RWPE1 (cell line): ENCODE data around the gene BAG3.
A peak's percentile ranks its signal among the peaks of the same experiment; 100 is the strongest.

ENCODE experiments used
- CTCF ChIA-PET: fragments of 350-600 bp; sonication (Branson Sonifier 250); formaldehyde crosslinking; extraction: SDS; loops from one replicate; lab custom pipeline; 2021; lab: Yijun Ruan, JAX
- POLR2A ChIA-PET: fragments of 400-600 bp; formaldehyde crosslinking; extraction: SDS; loops from one replicate; lab custom pipeline; 2020; ENCODE audit warnings: antibody characterized with exemption; ENCODE audit not compliant: low non-redundant PET; lab: Yijun Ruan, JAX
- DNase-seq: peaks from one replicate; pipeline ENCODE4 v3.0.0; 2012; ENCODE audit warnings: low spot score
- H3K27ac ChIP-seq: fragments of 450-650 bp; 2 replicates; pipeline ENCODE4 v1.5.1; 2017
- TF ChIP-seq, protein P1 (sequence below): fragments of 450-650 bp; conservative IDR thresholded peaks from 2 replicates; pipeline ENCODE4 v1.5.1; 2017; ENCODE audit warnings: low read depth, mild to moderate bottlenecking

The BAG3 gene

DNA sequence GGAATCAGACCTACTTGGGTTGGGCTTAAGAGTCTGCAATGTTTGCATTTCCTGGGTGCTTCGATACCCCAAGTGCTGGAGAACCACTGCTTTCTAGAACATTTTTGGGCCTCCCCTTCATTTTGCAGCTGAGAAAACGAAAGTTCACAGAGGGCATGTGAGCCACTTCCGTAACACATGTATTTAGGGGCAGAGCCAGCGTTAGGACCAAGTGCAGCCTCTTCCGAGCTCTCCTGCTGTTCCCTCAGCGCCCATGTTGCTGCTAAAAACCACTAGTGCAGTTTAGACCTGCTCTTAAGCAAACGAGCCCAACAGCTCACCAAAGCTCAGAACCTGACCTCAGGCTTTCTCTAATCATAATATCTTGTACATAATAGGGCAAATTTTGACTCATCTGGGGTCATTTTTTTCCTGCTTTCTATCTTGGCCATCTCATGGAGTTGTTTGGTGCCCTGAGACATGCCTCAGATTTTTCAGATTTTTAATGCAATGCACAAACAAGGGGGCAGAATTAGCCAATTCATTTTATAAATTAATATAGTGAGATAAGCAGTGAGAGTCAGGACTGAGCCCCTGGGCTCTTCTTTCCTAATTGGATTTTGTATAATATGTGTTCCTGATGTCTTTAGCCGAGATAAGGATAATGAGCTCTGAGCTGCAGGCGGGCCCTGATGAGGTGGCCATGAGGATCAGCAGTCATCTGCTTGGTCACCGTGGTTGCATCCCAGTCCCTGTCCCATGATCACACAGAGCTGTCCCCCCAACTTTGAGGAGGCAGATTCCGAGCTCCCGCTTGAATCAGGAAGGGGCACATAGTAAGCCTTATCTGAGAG lies 12.9 kb downstream of the BAG3 start:
- no peak for DNase-seq
- ChIA-PET CTCF (interaction anchor here (0.6 to 1.6 kb wide), 3 partner anchors 22 to 159 kb away, joined by 4 to 8 read pairs (median 4); no protein-coding TSS in a partner anchor), POLR2A (no interaction called here)
- peak overlapping the region; percentile 99 for H3K27ac ChIP-seq
- TF ChIP-seq, protein P1, sequence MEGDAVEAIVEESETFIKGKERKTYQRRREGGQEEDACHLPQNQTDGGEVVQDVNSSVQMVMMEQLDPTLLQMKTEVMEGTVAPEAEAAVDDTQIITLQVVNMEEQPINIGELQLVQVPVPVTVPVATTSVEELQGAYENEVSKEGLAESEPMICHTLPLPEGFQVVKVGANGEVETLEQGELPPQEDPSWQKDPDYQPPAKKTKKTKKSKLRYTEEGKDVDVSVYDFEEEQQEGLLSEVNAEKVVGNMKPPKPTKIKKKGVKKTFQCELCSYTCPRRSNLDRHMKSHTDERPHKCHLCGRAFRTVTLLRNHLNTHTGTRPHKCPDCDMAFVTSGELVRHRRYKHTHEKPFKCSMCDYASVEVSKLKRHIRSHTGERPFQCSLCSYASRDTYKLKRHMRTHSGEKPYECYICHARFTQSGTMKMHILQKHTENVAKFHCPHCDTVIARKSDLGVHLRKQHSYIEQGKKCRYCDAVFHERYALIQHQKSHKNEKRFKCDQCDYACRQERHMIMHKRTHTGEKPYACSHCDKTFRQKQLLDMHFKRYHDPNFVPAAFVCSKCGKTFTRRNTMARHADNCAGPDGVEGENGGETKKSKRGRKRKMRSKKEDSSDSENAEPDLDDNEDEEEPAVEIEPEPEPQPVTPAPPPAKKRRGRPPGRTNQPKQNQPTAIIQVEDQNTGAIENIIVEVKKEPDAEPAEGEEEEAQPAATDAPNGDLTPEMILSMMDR = no peak

DNA sequence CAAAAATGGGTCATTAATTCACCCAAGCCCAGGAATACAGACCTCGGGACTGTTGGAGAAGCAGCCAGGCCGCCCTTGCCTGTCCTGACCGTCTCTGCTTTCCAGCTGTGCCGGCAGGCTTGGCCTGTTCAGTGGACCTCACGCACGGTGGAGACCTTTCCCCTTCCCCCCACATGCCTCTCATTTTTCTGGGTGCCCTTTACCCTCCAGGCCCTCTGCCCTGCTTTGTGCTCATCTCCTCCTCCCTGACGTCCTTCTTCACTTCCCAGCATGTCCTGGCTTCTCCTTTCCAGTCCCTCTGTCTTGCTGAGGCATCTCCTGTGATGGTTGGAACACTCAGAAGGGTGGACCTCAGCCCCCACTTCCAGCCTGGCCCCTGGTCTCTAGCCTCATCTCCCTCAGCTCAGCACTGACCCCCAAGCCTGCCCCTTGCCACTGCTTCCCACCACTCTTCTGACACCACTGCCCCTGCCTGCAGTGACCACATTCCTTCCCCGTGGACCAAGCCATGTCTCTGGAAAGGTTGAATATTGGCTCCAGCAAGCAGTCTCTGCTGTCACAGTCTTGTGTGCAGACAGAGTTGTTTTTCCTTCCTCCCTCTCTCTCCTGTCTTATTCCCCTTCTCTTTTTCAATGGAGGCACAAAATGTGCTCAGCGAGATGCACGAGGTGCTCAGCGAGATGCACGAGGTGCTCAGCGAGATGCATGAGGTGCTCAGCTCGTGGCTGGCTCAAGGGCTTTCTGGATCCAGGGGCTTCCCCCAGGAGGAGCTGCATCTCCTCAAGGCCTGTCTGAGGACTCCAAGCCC lies 14.9 kb downstream of the BAG3 start:
- peak overlapping the region; percentile 99 for H3K27ac ChIP-seq
- DNase-seq = no peak
- ChIA-PET CTCF (interaction anchor here (1.1 to 1.5 kb wide), 2 partner anchors 13 to 14 kb away, joined by 3 to 5 read pairs; no protein-coding TSS in a partner anchor), POLR2A (interaction anchor here (1.5 kb wide), 1 partner anchor 12 kb away, joined by 5 read pairs; no protein-coding TSS in a partner anchor)
- TF ChIP-seq, protein P1 = no peak

DNA sequence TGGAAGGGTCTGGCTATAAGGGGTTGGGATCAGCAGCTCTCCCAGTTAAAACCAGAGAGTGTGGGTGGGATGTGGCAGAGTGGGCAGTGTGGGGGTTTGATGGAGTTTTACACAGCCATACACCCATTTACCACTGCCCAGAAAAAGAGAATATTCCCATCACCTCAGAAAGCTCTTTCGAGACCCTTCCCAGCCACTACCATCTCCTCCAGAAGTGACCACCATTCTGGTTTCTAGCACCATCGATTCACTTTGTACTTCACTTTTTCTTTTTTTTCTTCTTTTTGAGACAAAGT lies 15.5 kb downstream of the BAG3 start:
- CTCF ChIA-PET = interaction anchor here (1.1 to 2.1 kb wide), 3 partner anchors 14 to 58 kb away, joined by 3 to 7 read pairs (median 5); no protein-coding TSS in a partner anchor
- POLR2A ChIA-PET = interaction anchor here (1.5 to 1.6 kb wide), 2 partner anchors 12 to 59 kb away, joined by 3 to 5 read pairs; partner anchors contain the start of gene INPP5F
- no peak for DNase-seq
- TF ChIP-seq, protein P1 = no peak
- peak overlapping the region; percentile 99 for H3K27ac ChIP-seq

DNA sequence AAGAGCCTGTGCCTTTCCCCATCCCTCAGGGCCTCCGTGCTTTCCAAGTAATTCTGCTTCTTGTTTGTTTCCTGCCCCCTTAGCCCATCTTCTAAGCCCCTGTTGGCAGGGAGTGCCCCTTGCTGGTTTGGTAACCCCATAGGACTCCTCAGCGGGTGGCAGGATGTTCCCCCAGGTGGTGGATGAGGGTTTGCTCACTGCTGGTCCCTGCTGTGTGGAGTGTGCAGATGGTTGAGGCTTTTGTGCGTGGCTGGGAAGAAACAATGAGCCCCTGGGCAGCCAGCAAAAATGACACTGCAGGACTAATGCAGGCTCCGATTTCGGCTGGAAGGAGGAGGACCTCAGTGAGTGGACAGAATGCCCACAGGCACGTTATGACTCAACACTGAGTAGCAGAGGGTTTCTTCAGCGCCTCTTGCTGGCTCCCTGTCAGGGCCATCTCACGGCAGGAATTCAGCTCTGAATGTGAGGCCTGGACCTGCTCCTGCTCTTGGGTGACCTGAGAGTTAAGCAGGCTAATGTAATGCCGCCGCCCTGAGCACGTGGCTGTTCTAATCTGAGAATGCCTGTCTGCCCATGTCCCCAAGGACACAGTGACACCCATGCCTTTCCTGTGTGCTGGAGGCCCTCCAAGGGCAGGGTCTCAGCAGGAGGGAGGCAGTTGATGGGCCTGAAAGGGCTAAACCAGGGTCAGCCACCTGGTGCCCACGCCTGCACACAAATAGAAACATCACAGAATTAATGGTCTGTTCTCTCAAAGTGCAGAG lies 16.6 kb downstream of the BAG3 start:
- POLR2A ChIA-PET = interaction anchor here (1.5 to 1.6 kb wide), 2 partner anchors 13 to 58 kb away, joined by 3 to 5 read pairs; partner anchors contain the start of gene INPP5F

DNA sequence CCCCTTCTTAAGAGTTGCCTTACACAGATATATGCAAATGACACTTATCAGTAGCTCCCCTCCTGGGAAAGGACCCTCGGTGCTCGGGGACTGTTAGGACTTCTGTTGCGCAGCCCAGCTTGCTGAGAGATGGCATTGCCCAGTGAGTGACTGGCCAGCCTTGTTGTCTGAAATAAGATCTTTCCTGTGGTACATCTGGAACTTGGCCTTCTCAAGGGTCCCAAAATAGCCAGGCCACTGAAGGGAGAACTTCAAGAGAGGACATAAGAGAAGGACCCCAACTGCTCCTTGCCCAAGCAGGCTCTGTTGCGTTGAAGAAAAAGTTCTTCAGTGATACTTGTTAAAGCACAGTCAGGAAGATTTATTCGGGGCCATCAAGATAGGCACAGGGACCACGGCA lies 17.3 kb downstream of the BAG3 start:
- CTCF ChIA-PET = interaction anchor here (0.6 to 2.1 kb wide), 3 partner anchors 18 to 1453 kb away, joined by 5 to 7 read pairs (median 6); no protein-coding TSS in a partner anchor
- peak overlapping the region; percentile 99 for H3K27ac ChIP-seq
- DNase-seq = no peak
- POLR2A ChIA-PET = interaction anchor here (1.6 kb wide), 1 partner anchor 57 kb away, joined by 3 read pairs; the partner anchor contains the start of gene INPP5F
- TF ChIP-seq, protein P1 = no peak

More for the DNA sequence above, 16.6 kb downstream of the BAG3 start:
- TF ChIP-seq, protein P1 = no peak
- H3K27ac ChIP-seq = peak overlapping the region; percentile 99
- DNase-seq = peak; percentile 95
- CTCF ChIA-PET = interaction anchor here (0.6 to 2.1 kb wide), 4 partner anchors 12 to 1454 kb away, joined by 3 to 7 read pairs (median 6); no protein-coding TSS in a partner anchor
